IMR-90 (cell line): Measurements from ENCODE around the gene RAMP3.

Experiments used
- CTCF ChIP-seq: conservative IDR thresholded peaks from 2 replicates; pipeline ENCODE4 v1.5.1; 2012; ENCODE audit warnings: mild to moderate bottlenecking, low read depth, low read length, improper control_type of control experiment
- MAZ ChIP-seq: IDR thresholded peaks from 2 replicates; pipeline ENCODE4 v1.6.1; 2012; ENCODE audit warnings: low read depth, mild to moderate bottlenecking, low read length, improper control_type of control experiment, moderate library complexity, borderline replicate concordance

- no peak for TF ChIP-seq MAZ
- no peak for TF ChIP-seq CTCF
Measured at GRCh38 chr7:45184326-45185027, 26.9 kb downstream of the RAMP3 start.
